ENCODE results near the gene HOXA13. TPM values are rescaled to one million over a fixed set of nuclear protein-coding genes. Genes with fewer than 3 reads are reported as not detected.

HOXA13 gene
- total RNA-seq, 1 donor from 2014 or later: not detected

GRCh38 chr7:27182285-27182841 lies 17.5 kb downstream of the HOXA13 start:
- no peak overlapping the region for H3K4me3 ChIP-seq (ENCODE audit: low read depth, low read length)

GRCh38 chr7:27181795-27182275 lies 18.1 kb downstream of the HOXA13 start:
- DNase-seq (ENCODE audit: low read depth): no peak
- no peak for TF ChIP-seq CTCF (conservative IDR thresholded peaks at IDR 0.05; ENCODE audit: low read depth, low read length)
- H3K4me3 ChIP-seq (ENCODE audit: low read depth, low read length): no peak overlapping the region

More at GRCh38 chr7:27182285-27182841, 17.5 kb downstream of the HOXA13 start:
- no peak for DNase-seq (ENCODE audit: low read depth)
- TF ChIP-seq CTCF (conservative IDR thresholded peaks at IDR 0.05; ENCODE audit: low read depth, low read length): no peak

GRCh38 chr7:27180431-27181420 lies 19.2 kb downstream of the HOXA13 start:
- H3K4me3 ChIP-seq (ENCODE audit: low read depth, low read length): no peak overlapping the region
- no peak for TF ChIP-seq CTCF (conservative IDR thresholded peaks at IDR 0.05; ENCODE audit: low read depth, low read length)
- DNase-seq (ENCODE audit: low read depth): no peak

- TF ChIP-seq CTCF (conservative IDR thresholded peaks at IDR 0.05; ENCODE audit: low read depth, low read length): peak; percentile 89
- H3K4me3 ChIP-seq (ENCODE audit: low read depth, low read length): peak overlapping the region; percentile 64
- no peak for DNase-seq (ENCODE audit: low read depth)
Observed at GRCh38 chr7:27179503-27180430, 20.1 kb downstream of the HOXA13 start.

- no peak for TF ChIP-seq CTCF (conservative IDR thresholded peaks at IDR 0.05; ENCODE audit: low read depth, low read length)
- peak overlapping the region; percentile 64 for H3K4me3 ChIP-seq (ENCODE audit: low read depth, low read length)
- DNase-seq (ENCODE audit: low read depth): no peak
Observed at GRCh38 chr7:27179030-27179429, 20.9 kb downstream of the HOXA13 start.

- TF ChIP-seq CTCF (conservative IDR thresholded peaks at IDR 0.05; ENCODE audit: low read depth, low read length): no peak
- H3K4me3 ChIP-seq (ENCODE audit: low read depth, low read length): peak overlapping the region; percentile 64
- DNase-seq (ENCODE audit: low read depth): no peak
Observed at GRCh38 chr7:27178366-27178765, 21.5 kb downstream of the HOXA13 start.

Data from epithelial cell of proximal tubule (primary cell).